Choroid plexus epithelial cell (primary cell): ENCODE results near the gene MFSD2A.
"Not testable (repeated sequence)": the region's sequence is repeated elsewhere in the genome, so short reads cannot be mapped to it uniquely, and the experiment has no call there.

ENCODE experiments used
- DNase-seq: peaks from one replicate; pipeline ENCODE4 v3.0.0-alpha.2; 2010; ENCODE audit warnings: low read depth
- H3K4me3 ChIP-seq: 2 replicates; pipeline ENCODE4 v1.5.1; 2011; ENCODE audit warnings: low read depth, mild to moderate bottlenecking, control low read depth, low read length, moderate library complexity
- TF ChIP-seq, protein P1 (sequence below): conservative IDR thresholded peaks from 2 replicates; pipeline ENCODE4 v1.5.1; 2011; ENCODE audit warnings: low read depth, mild to moderate bottlenecking, control low read depth, inconsistent platforms, low read length, moderate library complexity

Gene MFSD2A

DNA sequence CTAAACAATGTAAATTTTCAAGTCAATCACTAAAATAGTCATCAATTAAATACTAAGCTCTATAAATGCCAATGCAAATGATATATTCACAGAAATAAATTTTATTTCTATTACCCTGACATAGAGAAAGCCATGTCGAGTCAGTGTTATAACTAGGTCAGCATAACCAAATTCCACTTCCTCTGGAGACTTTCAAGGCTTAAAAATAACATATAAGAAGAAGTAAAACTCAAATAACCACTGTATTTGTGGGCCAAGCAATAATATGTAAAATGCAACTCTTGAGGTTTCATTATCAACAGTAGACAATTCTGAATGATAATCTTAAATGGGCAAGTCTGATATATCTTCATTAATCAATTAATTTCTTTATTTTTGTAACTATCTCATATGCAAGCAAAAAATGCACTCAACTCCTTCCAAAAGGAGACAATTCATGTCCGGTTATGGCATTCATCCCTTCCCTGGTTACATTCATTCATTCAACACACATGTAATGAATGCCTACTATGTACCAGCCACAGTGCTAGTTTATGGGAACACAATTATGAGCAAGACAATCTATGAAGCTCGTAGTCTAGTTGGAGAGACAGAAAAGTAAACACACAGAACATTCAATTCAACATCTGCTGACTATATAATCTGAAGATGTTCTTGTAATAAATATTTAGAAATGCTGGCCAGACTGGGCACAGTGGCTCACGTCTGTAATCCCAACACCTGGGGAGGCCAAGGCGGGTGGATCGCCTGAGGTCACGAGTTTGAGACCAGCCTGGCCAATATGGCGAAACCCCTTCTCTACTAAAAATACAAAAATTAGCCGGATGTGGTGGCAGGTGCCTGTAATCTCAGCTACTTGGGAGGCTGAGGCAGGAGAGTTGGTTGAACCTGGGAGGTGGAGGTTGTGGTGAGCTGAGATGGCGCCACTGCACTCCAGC is 48.5 kb downstream of the MFSD2A start:
- TF ChIP-seq, protein P1, sequence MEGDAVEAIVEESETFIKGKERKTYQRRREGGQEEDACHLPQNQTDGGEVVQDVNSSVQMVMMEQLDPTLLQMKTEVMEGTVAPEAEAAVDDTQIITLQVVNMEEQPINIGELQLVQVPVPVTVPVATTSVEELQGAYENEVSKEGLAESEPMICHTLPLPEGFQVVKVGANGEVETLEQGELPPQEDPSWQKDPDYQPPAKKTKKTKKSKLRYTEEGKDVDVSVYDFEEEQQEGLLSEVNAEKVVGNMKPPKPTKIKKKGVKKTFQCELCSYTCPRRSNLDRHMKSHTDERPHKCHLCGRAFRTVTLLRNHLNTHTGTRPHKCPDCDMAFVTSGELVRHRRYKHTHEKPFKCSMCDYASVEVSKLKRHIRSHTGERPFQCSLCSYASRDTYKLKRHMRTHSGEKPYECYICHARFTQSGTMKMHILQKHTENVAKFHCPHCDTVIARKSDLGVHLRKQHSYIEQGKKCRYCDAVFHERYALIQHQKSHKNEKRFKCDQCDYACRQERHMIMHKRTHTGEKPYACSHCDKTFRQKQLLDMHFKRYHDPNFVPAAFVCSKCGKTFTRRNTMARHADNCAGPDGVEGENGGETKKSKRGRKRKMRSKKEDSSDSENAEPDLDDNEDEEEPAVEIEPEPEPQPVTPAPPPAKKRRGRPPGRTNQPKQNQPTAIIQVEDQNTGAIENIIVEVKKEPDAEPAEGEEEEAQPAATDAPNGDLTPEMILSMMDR: no peak
- DNase-seq: no peak
- no peak overlapping the region for H3K4me3 ChIP-seq

DNA sequence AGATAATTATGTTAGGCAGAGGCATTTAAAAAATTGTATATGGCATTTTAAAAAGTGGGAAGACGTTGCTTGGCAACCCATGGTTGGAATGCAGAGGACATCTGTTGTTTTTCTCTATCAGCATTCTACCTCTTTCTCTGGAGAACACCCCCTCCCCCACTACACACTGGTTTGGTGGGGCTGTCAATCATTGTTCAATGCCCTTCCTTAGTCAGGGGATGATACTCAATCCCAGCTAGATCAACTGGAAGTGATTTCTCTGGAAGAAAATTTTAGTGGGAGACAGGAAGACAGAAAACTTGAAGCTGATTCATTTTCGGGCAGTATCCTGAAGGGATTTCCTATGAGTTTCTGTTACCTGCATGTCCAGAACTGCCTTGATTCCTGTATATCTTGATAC is 49.9 kb downstream of the MFSD2A start:
- peak; percentile 20 for DNase-seq
- no peak overlapping the region for H3K4me3 ChIP-seq
- TF ChIP-seq, protein P1: no peak

- H3K4me3 ChIP-seq, DNase-seq: not testable (repeated sequence)
Observed at GRCh38 chr1:40007481-40008034, 52.6 kb downstream of the MFSD2A start.

DNA sequence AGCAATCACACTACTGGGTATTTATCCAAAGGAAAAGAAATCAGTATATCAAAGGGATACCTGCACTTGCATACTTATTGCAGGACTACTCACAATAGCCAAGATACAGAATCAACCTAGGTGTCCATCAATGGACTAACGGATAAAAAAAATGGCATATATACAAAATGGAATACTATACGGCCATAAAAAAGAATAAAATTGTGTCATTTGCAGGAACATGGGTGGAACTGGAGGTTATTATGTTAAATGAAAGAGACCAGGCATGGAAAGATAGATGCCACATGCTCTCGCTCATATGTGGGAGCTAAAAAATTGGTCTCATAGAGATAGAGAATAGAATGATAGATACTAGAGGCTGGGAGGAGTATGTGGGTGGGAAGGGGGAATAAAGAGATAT is 56.3 kb downstream of the MFSD2A start:
- no peak overlapping the region for H3K4me3 ChIP-seq
- TF ChIP-seq, protein P1: no peak
- DNase-seq: no peak

DNA sequence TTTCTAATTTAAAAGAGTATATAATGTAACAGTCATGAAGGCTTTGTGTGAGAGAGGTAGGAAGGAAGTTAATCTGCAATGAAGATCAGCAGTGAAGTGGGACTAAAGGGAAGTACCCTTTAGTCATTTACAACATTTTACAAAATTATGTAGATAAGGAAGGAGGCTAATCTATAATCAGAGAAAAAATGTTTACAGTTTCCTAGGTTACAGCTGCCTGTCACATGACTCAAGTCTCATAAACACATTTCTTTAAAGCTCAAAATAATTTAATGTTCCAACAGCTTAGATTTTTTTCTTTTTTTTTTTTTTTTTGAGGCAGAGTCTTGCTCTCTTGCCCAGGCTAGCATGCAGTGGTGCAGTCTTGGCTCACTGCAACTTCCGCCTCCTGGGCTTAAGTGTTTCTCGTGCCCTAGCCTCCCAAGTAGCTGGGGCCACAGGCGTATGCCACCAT is 59.3 kb downstream of the MFSD2A start:
- TF ChIP-seq, protein P1: no peak
- DNase-seq: no peak
- no peak overlapping the region for H3K4me3 ChIP-seq

- peak; percentile 83 for DNase-seq
- no peak overlapping the region for H3K4me3 ChIP-seq
- TF ChIP-seq, protein P1: no peak
Observed at GRCh38 chr1:40014812-40015594, 60.1 kb downstream of the MFSD2A start.

DNA sequence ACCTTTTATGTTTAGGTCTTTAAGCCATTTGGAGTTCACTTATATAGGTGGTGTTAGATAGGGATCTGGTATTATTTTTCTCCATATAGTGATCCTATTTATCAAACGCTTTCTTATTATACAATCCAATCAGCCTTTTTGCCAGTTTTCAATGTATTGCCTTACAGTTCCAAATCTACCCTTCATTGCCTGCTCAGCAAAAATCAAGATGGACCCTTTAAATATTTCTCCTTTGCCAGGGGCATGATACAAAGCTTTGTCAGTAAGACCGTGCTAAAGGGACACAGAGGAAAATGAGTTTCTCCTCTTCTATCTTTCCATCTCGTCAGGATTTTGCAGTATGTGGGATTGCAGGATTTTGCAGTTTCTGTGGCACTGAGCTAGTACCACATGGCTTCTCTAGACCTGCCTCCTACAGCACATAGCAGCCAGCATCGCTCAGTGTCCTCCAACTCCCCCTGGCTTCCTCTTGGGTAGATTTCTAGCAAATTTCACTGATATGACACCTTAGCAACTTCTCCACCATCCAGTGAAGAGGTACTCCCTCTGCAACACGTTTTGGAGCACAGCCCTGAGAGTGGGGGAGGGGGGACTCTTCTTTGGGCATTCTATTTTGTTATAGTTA is 63.1 kb downstream of the MFSD2A start:
- TF ChIP-seq, protein P1: no peak
- no peak for DNase-seq
- no peak overlapping the region for H3K4me3 ChIP-seq
